GM13976 (cell line): Measurements from ENCODE around the gene NT5E.
"Not testable (repeated sequence)": the region's sequence is repeated elsewhere in the genome, so short reads cannot be mapped to it uniquely, and the experiment has no call there.

Source experiments
- DNase-seq: peaks from one replicate; pipeline ENCODE4 v3.0.0; 2012; ENCODE audit warnings: low spot score
- CTCF ChIP-seq: IDR thresholded peaks from 2 replicates; pipeline ENCODE4 v1.5.1; 2012; ENCODE audit warnings: borderline replicate concordance, mild to moderate bottlenecking; ENCODE audit not compliant: insufficient read depth; ENCODE audit errors: extremely low read depth, missing control alignments, control extremely low read depth
- in situ Hi-C: fragments of 300-500 bp; cut with MboI; formaldehyde crosslinking; loops from one replicate; pipeline ENCODE4 v1.12.0; 2022; ENCODE audit warnings: low sequenced_read_pairs, mixed read lengths, inconsistent platforms; ENCODE audit not compliant: unreplicated experiment

Gene NT5E

GRCh38 chr6:85516168-85516567 is 66.3 kb downstream of the NT5E start:
- no peak for TF ChIP-seq CTCF
- in situ Hi-C loops, result no loop called here
- no peak for DNase-seq

DNA sequence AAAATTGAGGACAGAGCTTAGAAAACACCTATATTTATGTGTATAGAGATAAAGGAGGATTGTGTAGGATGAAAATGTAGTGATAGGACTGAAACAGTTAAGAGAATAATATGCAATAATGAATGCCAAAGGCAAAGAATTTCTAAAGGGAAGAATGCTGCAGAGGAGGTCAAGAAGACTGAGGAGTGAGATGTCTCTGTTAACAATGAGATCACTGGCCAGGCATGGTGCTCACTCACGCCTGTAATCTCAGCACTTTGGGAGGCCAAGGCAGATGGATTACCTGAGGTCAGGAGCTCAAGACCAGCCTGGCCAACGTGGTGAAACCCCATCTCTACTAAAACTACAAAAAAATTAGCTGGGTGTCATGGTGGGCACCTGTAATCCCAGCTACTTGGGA is 74.4 kb downstream of the NT5E start:
- DNase-seq, in situ Hi-C loops: not testable (repeated sequence)

DNA sequence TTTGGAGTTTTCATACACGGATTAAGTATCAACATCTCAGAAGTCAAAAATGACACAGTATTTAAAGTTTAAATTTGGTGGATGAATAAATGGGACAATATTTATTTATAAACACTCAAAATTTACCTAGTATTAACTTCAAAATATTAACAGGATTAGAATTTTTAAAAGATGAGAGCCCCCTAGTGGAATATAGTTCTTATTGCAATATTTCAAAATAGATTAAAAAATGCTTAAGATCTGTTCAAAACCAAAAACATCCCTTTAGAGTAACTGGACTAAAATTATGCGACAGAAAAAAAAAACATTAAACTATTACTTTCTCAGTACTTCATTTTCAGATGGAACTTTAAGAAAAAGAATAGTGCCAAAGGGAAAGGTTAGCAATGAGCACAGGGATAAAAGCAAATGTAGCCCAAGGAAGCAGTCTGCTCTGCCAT is 87.2 kb downstream of the NT5E start:
- TF ChIP-seq CTCF, result no peak
- peak; percentile 28 for DNase-seq
- in situ Hi-C loops, result no loop called here

GRCh38 chr6:85544776-85545175 is 94.9 kb downstream of the NT5E start:
- DNase-seq, result no peak
- in situ Hi-C loops, result no loop called here
- TF ChIP-seq CTCF, result no peak
